H1 (cell line): ENCODE measurements around the gene SEC24B.

Source experiments
- SP4 ChIP-seq: IDR thresholded peaks from 2 replicates; pipeline ENCODE4 v1.6.1; 2012; ENCODE audit warnings: low read length, inconsistent platforms
- TAF7 ChIP-seq: optimal IDR thresholded peaks from 2 replicates; pipeline ENCODE3; 2011; ENCODE audit warnings: low read depth, mild to moderate bottlenecking, inconsistent platforms, low read length, moderate library complexity, borderline replicate concordance

- TF ChIP-seq TAF7, result no peak
- no peak for TF ChIP-seq SP4
These were observed 129.0 kb downstream of the SEC24B start for GRCh38 chr4:109562457-109563239.
